ENCODE measurements around the gene MAML2.

Gene MAML2

GRCh38 chr11:96219981-96220623 lies 122.9 kb downstream of the MAML2 start:
- Histone ChIP-seq H3K4me1 (ENCODE audit: control extremely low read depth in 1 of 4, control insufficient read depth in 4 of 4, insufficient read depth in 4 of 4, low read length in 3 of 4) (peaks cover 26 to 54% (median 39%) of the 10 kb centered on the region in 4 experiments), H3K27me3 (replicated peaks in 2 of 5; ENCODE audit: control insufficient read depth in 4 of 5, insufficient read depth in 5 of 5, low read length in 4 of 5) (no peaks in the 10 kb centered on the region), H3K9me3 (ENCODE audit: control extremely low read depth in 1 of 5, control insufficient read depth in 4 of 5, insufficient read depth in 2 of 5, low read depth in 1 of 5, low read length in 4 of 5) (no peaks in the 10 kb centered on the region), H3K36me3 (ENCODE audit: control insufficient read depth in 4 of 4, insufficient read depth in 4 of 4, low read length in 3 of 4) (no peaks in the 10 kb centered on the region), H3K27ac (ENCODE audit: insufficient read depth in 1 of 2, low read depth in 1 of 2, low read length in 2 of 2, poor library complexity in 1 of 2, severe bottlenecking in 2 of 2) (no peak overlapping the region), H3K4me3 (ENCODE audit: control insufficient read depth in 1 of 7, extremely low read depth in 1 of 7, insufficient read depth in 4 of 7, low read depth in 2 of 7, low read length in 6 of 7) (peak overlapping the region in 1 of 7 experiments; percentile 52)
- WGBS (ENCODE audit: insufficient coverage): 50% methylated on average over 3 of the region's 3 CpGs
- DNase-seq: peak in 2 of 3 donors; percentile 57 to 65
- CTCF ChIA-PET: interaction anchor here (0.9 to 1.4 kb wide), 3 partner anchors 12 to 26 kb away, joined by 3 to 4 read pairs (median 4); no protein-coding TSS in a partner anchor
- POLR2A ChIA-PET: no interaction called here

DNA sequence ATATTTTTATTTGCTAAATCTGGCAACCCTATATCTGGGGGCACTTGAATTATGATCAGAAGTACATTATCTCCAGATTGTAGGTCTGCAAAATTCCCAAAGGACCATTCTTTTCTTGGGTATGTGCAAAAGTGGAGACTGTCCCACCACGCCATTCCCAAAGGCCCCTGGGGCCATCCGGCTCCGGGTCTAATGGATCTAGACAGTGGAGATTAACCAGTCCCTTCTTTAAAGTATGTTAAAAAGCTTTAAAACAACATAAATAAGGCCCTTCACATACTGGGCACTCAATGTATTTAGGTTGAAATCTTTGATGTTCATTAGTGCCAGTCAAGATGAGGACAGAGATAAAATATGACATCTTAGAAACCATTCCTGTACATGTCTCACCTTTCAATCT lies 124.1 kb downstream of the MAML2 start:
- Histone ChIP-seq H3K4me3 (ENCODE audit: control insufficient read depth in 1 of 7, extremely low read depth in 1 of 7, insufficient read depth in 4 of 7, low read depth in 2 of 7, low read length in 6 of 7) (no peak overlapping the region), H3K9me3 (ENCODE audit: control extremely low read depth in 1 of 5, control insufficient read depth in 4 of 5, insufficient read depth in 2 of 5, low read depth in 1 of 5, low read length in 4 of 5) (no peaks in the 10 kb centered on the region), H3K27me3 (replicated peaks in 2 of 5; ENCODE audit: control insufficient read depth in 4 of 5, insufficient read depth in 5 of 5, low read length in 4 of 5) (no peaks in the 10 kb centered on the region), H3K27ac (ENCODE audit: insufficient read depth in 1 of 2, low read depth in 1 of 2, low read length in 2 of 2, poor library complexity in 1 of 2, severe bottlenecking in 2 of 2) (no peak overlapping the region), H3K4me1 (ENCODE audit: control extremely low read depth in 1 of 4, control insufficient read depth in 4 of 4, insufficient read depth in 4 of 4, low read length in 3 of 4) (peaks cover 33 to 59% (median 48%) of the 10 kb centered on the region in 4 experiments), H3K36me3 (ENCODE audit: control insufficient read depth in 4 of 4, insufficient read depth in 4 of 4, low read length in 3 of 4) (no peaks in the 10 kb centered on the region)
- no peak for DNase-seq
- CTCF ChIA-PET: interaction anchor here (1.4 kb wide), 1 partner anchor 24 kb away, joined by 4 read pairs; no protein-coding TSS in a partner anchor
- POLR2A ChIA-PET: no interaction called here
- 100% methylated on average over 1 of the region's 3 CpGs for WGBS (ENCODE audit: insufficient coverage)

GRCh38 chr11:96218006-96218405 lies 125.0 kb downstream of the MAML2 start:
- ChIA-PET POLR2A (no interaction called here), CTCF (interaction anchor here (1.0 kb wide), 1 partner anchor 35 kb away, joined by 3 read pairs; no protein-coding TSS in a partner anchor)
- no peak overlapping the region for H3K4me3 ChIP-seq (ENCODE audit: control insufficient read depth in 1 of 7, extremely low read depth in 1 of 7, insufficient read depth in 4 of 7, low read depth in 2 of 7, low read length in 6 of 7)
- H3K9me3 ChIP-seq (ENCODE audit: control extremely low read depth in 1 of 5, control insufficient read depth in 4 of 5, insufficient read depth in 2 of 5, low read depth in 1 of 5, low read length in 4 of 5): no peaks in the 10 kb centered on the region
- H3K36me3 ChIP-seq (ENCODE audit: control insufficient read depth in 4 of 4, insufficient read depth in 4 of 4, low read length in 3 of 4): no peaks in the 10 kb centered on the region
- H3K27ac ChIP-seq (ENCODE audit: insufficient read depth in 1 of 2, low read depth in 1 of 2, low read length in 2 of 2, poor library complexity in 1 of 2, severe bottlenecking in 2 of 2): no peak overlapping the region
- no peak for DNase-seq
- 98% methylated on average over 5 of the region's 5 CpGs for WGBS (ENCODE audit: insufficient coverage)
- peaks cover 33 to 60% (median 50%) of the 10 kb centered on the region in 4 experiments for H3K4me1 ChIP-seq (ENCODE audit: control extremely low read depth in 1 of 4, control insufficient read depth in 4 of 4, insufficient read depth in 4 of 4, low read length in 3 of 4)
- no peaks in the 10 kb centered on the region for H3K27me3 ChIP-seq (replicated peaks in 2 of 5; ENCODE audit: control insufficient read depth in 4 of 5, insufficient read depth in 5 of 5, low read length in 4 of 5)

DNA sequence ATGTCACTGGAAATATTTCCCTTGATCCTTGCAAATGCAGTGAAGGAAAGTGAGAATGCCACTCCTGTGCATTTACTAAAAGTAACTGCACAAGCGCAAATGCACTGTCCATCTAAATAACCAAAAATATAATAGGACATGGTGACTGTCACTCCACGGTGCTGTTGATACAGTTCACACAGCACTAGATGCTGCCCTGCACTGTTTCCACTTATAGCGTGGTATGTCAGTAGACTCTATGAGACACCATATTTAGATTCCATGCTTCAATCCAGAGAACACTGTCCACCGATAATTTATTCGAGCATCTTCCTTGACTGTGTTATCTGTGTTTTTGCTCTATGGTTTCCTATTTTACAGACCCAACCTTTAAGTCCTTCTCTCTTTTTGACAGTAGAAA lies 125.8 kb downstream of the MAML2 start:
- ChIA-PET CTCF (no interaction called here), POLR2A (no interaction called here)
- Histone ChIP-seq H3K27me3 (replicated peaks in 2 of 5; ENCODE audit: control insufficient read depth in 4 of 5, insufficient read depth in 5 of 5, low read length in 4 of 5) (no peaks in the 10 kb centered on the region), H3K36me3 (ENCODE audit: control insufficient read depth in 4 of 4, insufficient read depth in 4 of 4, low read length in 3 of 4) (no peaks in the 10 kb centered on the region), H3K27ac (ENCODE audit: insufficient read depth in 1 of 2, low read depth in 1 of 2, low read length in 2 of 2, poor library complexity in 1 of 2, severe bottlenecking in 2 of 2) (no peak overlapping the region), H3K4me3 (ENCODE audit: control insufficient read depth in 1 of 7, extremely low read depth in 1 of 7, insufficient read depth in 4 of 7, low read depth in 2 of 7, low read length in 6 of 7) (no peak overlapping the region), H3K9me3 (ENCODE audit: control extremely low read depth in 1 of 5, control insufficient read depth in 4 of 5, insufficient read depth in 2 of 5, low read depth in 1 of 5, low read length in 4 of 5) (no peaks in the 10 kb centered on the region), H3K4me1 (ENCODE audit: control extremely low read depth in 1 of 4, control insufficient read depth in 4 of 4, insufficient read depth in 4 of 4, low read length in 3 of 4) (peaks cover 36 to 68% (median 53%) of the 10 kb centered on the region in 4 experiments)
- DNase-seq: no peak
- WGBS (ENCODE audit: insufficient coverage): 94% methylated on average over 3 of the region's 5 CpGs

- ChIA-PET POLR2A (interaction anchor here (1.1 kb wide), 1 partner anchor 27 kb away, joined by 4 read pairs; no protein-coding TSS in a partner anchor), CTCF (interaction anchor here (0.6 to 1.4 kb wide), 3 partner anchors 9 to 22 kb away, joined by 3 to 4 read pairs (median 4); no protein-coding TSS in a partner anchor)
- H3K9me3 ChIP-seq (ENCODE audit: control extremely low read depth in 1 of 5, control insufficient read depth in 4 of 5, insufficient read depth in 2 of 5, low read depth in 1 of 5, low read length in 4 of 5): no peaks in the 10 kb centered on the region
- H3K27me3 ChIP-seq (replicated peaks in 2 of 5; ENCODE audit: control insufficient read depth in 4 of 5, insufficient read depth in 5 of 5, low read length in 4 of 5): no peaks in the 10 kb centered on the region
- peak in 2 of 3 donors; percentile 41 to 61 for DNase-seq
- H3K4me3 ChIP-seq (ENCODE audit: control insufficient read depth in 1 of 7, extremely low read depth in 1 of 7, insufficient read depth in 4 of 7, low read depth in 2 of 7, low read length in 6 of 7): peak overlapping the region in 2 of 7 experiments; percentile 34 to 38
- no peaks in the 10 kb centered on the region for H3K36me3 ChIP-seq (ENCODE audit: control insufficient read depth in 4 of 4, insufficient read depth in 4 of 4, low read length in 3 of 4)
- peak overlapping the region; percentile 36 to 69 for H3K27ac ChIP-seq (ENCODE audit: insufficient read depth in 1 of 2, low read depth in 1 of 2, low read length in 2 of 2, poor library complexity in 1 of 2, severe bottlenecking in 2 of 2)
- peaks cover 30 to 57% (median 43%) of the 10 kb centered on the region in 4 experiments for H3K4me1 ChIP-seq (ENCODE audit: control extremely low read depth in 1 of 4, control insufficient read depth in 4 of 4, insufficient read depth in 4 of 4, low read length in 3 of 4)
Measured at GRCh38 chr11:96215826-96216225, 127.2 kb downstream of the MAML2 start.

GRCh38 chr11:96215110-96215782 lies 127.7 kb downstream of the MAML2 start:
- peak; percentile 22 to 75 (median 63) for DNase-seq
- peak overlapping the region; percentile 23 to 69 for H3K27ac ChIP-seq (ENCODE audit: insufficient read depth in 1 of 2, low read depth in 1 of 2, low read length in 2 of 2, poor library complexity in 1 of 2, severe bottlenecking in 2 of 2)
- H3K9me3 ChIP-seq (ENCODE audit: control extremely low read depth in 1 of 5, control insufficient read depth in 4 of 5, insufficient read depth in 2 of 5, low read depth in 1 of 5, low read length in 4 of 5): no peaks in the 10 kb centered on the region
- CTCF ChIA-PET: interaction anchor here (0.6 to 1.5 kb wide), 6 partner anchors 10 to 128 kb away, joined by 3 to 9 read pairs (median 4); partner anchors contain the start of gene MAML2
- no peaks in the 10 kb centered on the region for H3K36me3 ChIP-seq (ENCODE audit: control insufficient read depth in 4 of 4, insufficient read depth in 4 of 4, low read length in 3 of 4)
- H3K4me1 ChIP-seq (ENCODE audit: control extremely low read depth in 1 of 4, control insufficient read depth in 4 of 4, insufficient read depth in 4 of 4, low read length in 3 of 4): peaks cover 29 to 51% (median 40%) of the 10 kb centered on the region in 4 experiments
- H3K27me3 ChIP-seq (replicated peaks in 2 of 5; ENCODE audit: control insufficient read depth in 4 of 5, insufficient read depth in 5 of 5, low read length in 4 of 5): no peaks in the 10 kb centered on the region
- H3K4me3 ChIP-seq (ENCODE audit: control insufficient read depth in 1 of 7, extremely low read depth in 1 of 7, insufficient read depth in 4 of 7, low read depth in 2 of 7, low read length in 6 of 7): peak overlapping the region in 3 of 7 experiments; percentile 34 to 51 (median 51)
- WGBS (ENCODE audit: insufficient coverage): 7% methylated on average over 3 of the region's 7 CpGs
- POLR2A ChIA-PET: interaction anchor here (1.1 kb wide), 1 partner anchor 27 kb away, joined by 4 read pairs; no protein-coding TSS in a partner anchor

- ChIA-PET POLR2A (interaction anchor here (1.1 kb wide), 1 partner anchor 28 kb away, joined by 4 read pairs; no protein-coding TSS in a partner anchor), CTCF (interaction anchor here (1.0 to 1.5 kb wide), 5 partner anchors 12 to 128 kb away, joined by 3 to 9 read pairs (median 3); partner anchors contain the start of gene MAML2)
- Histone ChIP-seq H3K4me3 (ENCODE audit: control insufficient read depth in 1 of 7, extremely low read depth in 1 of 7, insufficient read depth in 4 of 7, low read depth in 2 of 7, low read length in 6 of 7) (no peak overlapping the region), H3K27me3 (replicated peaks in 2 of 5; ENCODE audit: control insufficient read depth in 4 of 5, insufficient read depth in 5 of 5, low read length in 4 of 5) (no peaks in the 10 kb centered on the region), H3K36me3 (ENCODE audit: control insufficient read depth in 4 of 4, insufficient read depth in 4 of 4, low read length in 3 of 4) (no peaks in the 10 kb centered on the region), H3K9me3 (ENCODE audit: control extremely low read depth in 1 of 5, control insufficient read depth in 4 of 5, insufficient read depth in 2 of 5, low read depth in 1 of 5, low read length in 4 of 5) (no peaks in the 10 kb centered on the region), H3K4me1 (ENCODE audit: control extremely low read depth in 1 of 4, control insufficient read depth in 4 of 4, insufficient read depth in 4 of 4, low read length in 3 of 4) (peaks cover 28 to 46% (median 35%) of the 10 kb centered on the region in 4 experiments), H3K27ac (ENCODE audit: insufficient read depth in 1 of 2, low read depth in 1 of 2, low read length in 2 of 2, poor library complexity in 1 of 2, severe bottlenecking in 2 of 2) (peak overlapping the region in 1 of 2 experiments; percentile 23)
- no CpG with 5 or more reads among the region's 1 CpG for WGBS (ENCODE audit: insufficient coverage)
- DNase-seq: no peak
Measured at GRCh38 chr11:96214777-96215109, 128.3 kb downstream of the MAML2 start.
